Ishikawa (cell line): ENCODE measurements around the gene KMO.

Source experiments
- CEBPB ChIP-seq: IDR thresholded peaks from 2 replicates; pipeline ENCODE4 v1.6.1; 2012
- CREB1 ChIP-seq: IDR thresholded peaks from 2 replicates; pipeline ENCODE4 v1.6.1; 2012; ENCODE audit warnings: low read depth
- EGR1 ChIP-seq: IDR thresholded peaks from 2 replicates; pipeline ENCODE4 v1.6.1; 2012
- EP300 ChIP-seq: IDR thresholded peaks from 2 replicates; pipeline ENCODE4 v1.6.1; 2012; ENCODE audit warnings: borderline replicate concordance
- FOXM1 ChIP-seq: IDR thresholded peaks from 2 replicates; pipeline ENCODE4 v1.6.1; 2012; ENCODE audit warnings: low read depth, borderline replicate concordance
- NFIC ChIP-seq: IDR thresholded peaks from 2 replicates; pipeline ENCODE4 v1.6.1; 2012
- RAD21 ChIP-seq: IDR thresholded peaks from 2 replicates; pipeline ENCODE4 v1.6.1; 2012; ENCODE audit warnings: low read depth
- TAF1 ChIP-seq: IDR thresholded peaks from 2 replicates; pipeline ENCODE4 v1.6.1; 2012; ENCODE audit warnings: low read depth, mild to moderate bottlenecking
- TCF12 ChIP-seq: IDR thresholded peaks from 2 replicates; pipeline ENCODE4 v1.6.1; 2012; ENCODE audit warnings: low read depth
- TEAD4 ChIP-seq: IDR thresholded peaks from 2 replicates; pipeline ENCODE4 v1.6.1; 2012
- YY1 ChIP-seq: IDR thresholded peaks from 2 replicates; pipeline ENCODE4 v1.6.1; 2012; ENCODE audit warnings: low read depth
- ZBTB7A ChIP-seq: IDR thresholded peaks from 2 replicates; pipeline ENCODE4 v1.6.1; 2012; ENCODE audit warnings: low read depth
- TF ChIP-seq, protein P1 (sequence below): IDR thresholded peaks from 2 replicates; pipeline ENCODE4 v1.6.1; 2012
- TF ChIP-seq, protein P2 (sequence below): IDR thresholded peaks from 2 replicates; pipeline ENCODE4 v1.6.1; 2012; ENCODE audit warnings: low read depth, mild to moderate bottlenecking
- TF ChIP-seq, protein P3 (sequence below): IDR thresholded peaks from 2 replicates; pipeline ENCODE4 v1.6.1; 2012

The KMO gene

DNA sequence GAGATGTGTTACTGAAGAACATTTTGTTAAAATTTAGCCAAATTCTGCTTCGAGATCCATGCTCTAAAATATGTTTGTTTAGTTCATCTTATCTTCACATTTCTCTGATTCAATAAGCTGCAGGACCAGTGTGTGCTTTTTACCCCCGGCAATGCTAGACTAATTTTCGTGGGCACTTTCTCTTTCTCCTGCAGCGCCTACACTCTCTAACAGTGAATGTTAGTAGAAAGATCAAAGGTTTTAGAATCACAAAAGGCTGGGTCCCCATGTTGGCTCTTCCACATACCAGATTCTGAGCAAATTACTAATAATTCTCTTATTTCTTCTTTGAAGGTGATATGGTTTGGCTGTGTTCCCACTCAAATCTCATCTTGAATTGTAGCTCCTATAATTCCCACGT, 99.5 kb downstream of the KMO start:
- TF ChIP-seq TCF12 (no peak), EP300 (no peak), FOXM1 (no peak), TAF1 (no peak), ZBTB7A (no peak), YY1 (no peak), RAD21 (no peak), CEBPB (no peak), CREB1 (no peak), TEAD4 (no peak), EGR1 (no peak), NFIC (no peak)
- TF ChIP-seq, protein P1, sequence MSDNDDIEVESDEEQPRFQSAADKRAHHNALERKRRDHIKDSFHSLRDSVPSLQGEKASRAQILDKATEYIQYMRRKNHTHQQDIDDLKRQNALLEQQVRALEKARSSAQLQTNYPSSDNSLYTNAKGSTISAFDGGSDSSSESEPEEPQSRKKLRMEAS = no peak
- TF ChIP-seq, protein P2, sequence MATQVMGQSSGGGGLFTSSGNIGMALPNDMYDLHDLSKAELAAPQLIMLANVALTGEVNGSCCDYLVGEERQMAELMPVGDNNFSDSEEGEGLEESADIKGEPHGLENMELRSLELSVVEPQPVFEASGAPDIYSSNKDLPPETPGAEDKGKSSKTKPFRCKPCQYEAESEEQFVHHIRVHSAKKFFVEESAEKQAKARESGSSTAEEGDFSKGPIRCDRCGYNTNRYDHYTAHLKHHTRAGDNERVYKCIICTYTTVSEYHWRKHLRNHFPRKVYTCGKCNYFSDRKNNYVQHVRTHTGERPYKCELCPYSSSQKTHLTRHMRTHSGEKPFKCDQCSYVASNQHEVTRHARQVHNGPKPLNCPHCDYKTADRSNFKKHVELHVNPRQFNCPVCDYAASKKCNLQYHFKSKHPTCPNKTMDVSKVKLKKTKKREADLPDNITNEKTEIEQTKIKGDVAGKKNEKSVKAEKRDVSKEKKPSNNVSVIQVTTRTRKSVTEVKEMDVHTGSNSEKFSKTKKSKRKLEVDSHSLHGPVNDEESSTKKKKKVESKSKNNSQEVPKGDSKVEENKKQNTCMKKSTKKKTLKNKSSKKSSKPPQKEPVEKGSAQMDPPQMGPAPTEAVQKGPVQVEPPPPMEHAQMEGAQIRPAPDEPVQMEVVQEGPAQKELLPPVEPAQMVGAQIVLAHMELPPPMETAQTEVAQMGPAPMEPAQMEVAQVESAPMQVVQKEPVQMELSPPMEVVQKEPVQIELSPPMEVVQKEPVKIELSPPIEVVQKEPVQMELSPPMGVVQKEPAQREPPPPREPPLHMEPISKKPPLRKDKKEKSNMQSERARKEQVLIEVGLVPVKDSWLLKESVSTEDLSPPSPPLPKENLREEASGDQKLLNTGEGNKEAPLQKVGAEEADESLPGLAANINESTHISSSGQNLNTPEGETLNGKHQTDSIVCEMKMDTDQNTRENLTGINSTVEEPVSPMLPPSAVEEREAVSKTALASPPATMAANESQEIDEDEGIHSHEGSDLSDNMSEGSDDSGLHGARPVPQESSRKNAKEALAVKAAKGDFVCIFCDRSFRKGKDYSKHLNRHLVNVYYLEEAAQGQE = no peak
- TF ChIP-seq, protein P3, sequence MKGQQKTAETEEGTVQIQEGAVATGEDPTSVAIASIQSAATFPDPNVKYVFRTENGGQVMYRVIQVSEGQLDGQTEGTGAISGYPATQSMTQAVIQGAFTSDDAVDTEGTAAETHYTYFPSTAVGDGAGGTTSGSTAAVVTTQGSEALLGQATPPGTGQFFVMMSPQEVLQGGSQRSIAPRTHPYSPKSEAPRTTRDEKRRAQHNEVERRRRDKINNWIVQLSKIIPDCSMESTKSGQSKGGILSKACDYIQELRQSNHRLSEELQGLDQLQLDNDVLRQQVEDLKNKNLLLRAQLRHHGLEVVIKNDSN = no peak

DNA sequence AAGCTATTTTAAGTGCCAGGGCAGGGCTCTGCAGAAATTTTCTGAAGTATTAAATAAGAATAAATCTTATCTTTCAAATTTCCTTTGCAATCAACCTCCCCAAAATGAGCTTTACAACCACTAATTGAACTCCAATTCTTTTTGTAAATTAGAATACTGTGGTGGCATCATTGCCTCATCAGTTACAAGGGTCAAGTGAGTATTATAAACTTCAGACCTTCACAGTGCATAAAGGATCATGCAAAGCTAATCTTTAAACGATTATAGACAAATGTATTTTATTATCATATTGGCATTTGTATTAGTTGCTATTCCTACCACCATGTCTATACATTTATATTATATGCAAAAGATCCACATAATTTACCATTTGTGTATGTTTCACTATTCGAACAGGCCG, 100.8 kb downstream of the KMO start:
- TF ChIP-seq EGR1 (no peak), ZBTB7A (no peak), NFIC (no peak), TCF12 (no peak), FOXM1 (no peak), EP300 (no peak), TEAD4 (no peak), CEBPB (no peak), TAF1 (no peak), RAD21 (no peak), CREB1 (no peak)
- TF ChIP-seq, protein P1 = no peak
- TF ChIP-seq, protein P2 = no peak

DNA sequence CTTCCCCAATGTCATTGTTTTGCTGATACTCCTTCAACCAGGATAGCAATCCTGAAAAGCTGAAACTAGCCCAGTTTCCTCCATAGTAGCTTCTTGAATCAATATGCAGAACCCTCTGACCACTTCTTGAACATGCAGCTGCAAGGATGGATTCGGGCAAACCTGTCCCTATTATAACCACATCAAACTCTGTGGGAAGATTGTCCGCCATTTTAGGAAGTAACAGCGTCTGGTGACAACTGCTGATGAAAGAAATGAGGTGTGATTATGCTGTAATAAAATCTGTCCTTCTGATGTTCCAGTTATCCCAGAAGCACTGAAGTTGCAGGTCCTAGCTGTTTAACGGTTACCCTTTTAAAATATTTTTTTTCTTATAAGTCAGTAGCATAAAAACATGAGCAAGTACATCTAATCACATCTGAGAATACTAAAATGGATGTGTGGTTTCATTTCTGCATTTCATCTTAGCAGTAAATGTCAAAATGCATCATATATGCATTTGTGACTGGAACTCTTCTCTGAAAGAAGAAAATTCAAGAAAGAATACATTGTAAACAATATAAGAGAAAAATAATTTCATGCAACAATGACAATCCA, 103.5 kb downstream of the KMO start:
- TF ChIP-seq CEBPB (no peak), EGR1 (no peak), NFIC (no peak), ZBTB7A (no peak), FOXM1 (no peak), TCF12 (no peak), YY1 (no peak), TAF1 (no peak), CREB1 (no peak), EP300 (no peak), TEAD4 (no peak), RAD21 (no peak)
- TF ChIP-seq, protein P2 = no peak
- TF ChIP-seq, protein P3 = no peak
- TF ChIP-seq, protein P1 = no peak

DNA sequence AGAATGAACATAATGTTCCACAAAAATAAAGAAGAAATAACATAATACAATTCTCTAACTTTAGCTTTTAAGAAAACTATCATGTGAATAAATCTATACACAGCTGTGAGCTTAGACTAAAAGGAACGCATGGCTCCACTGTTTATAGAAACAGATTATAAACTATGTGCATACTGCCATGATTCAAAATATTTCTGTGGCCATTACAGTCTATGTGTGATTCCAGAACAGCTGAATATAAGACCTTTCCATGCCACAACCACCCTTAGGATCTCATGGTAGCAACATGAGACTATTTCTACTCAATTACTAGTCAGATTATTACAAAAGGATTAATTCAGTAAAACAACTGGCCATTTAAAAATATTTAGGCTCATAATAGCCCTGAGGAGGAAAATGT, 104.1 kb downstream of the KMO start:
- TF ChIP-seq TAF1 (no peak), RAD21 (no peak), YY1 (no peak), NFIC (no peak), CREB1 (no peak), TCF12 (no peak), EGR1 (no peak), ZBTB7A (no peak)
